HG02759 (cell line): ENCODE results near the gene MGLL.
"Not testable (repeated sequence)": the region's sequence is repeated elsewhere in the genome, so short reads cannot be mapped to it uniquely, and the experiment has no call there.

Experiments used
- ATAC-seq: cut with Tn5 transposase; IDR thresholded peaks from one replicate; pipeline ENCODE4 v1.9.1; 2021; ENCODE audit warnings: mild to moderate bottlenecking, moderate library complexity; ENCODE audit not compliant: unreplicated experiment

MGLL gene

DNA sequence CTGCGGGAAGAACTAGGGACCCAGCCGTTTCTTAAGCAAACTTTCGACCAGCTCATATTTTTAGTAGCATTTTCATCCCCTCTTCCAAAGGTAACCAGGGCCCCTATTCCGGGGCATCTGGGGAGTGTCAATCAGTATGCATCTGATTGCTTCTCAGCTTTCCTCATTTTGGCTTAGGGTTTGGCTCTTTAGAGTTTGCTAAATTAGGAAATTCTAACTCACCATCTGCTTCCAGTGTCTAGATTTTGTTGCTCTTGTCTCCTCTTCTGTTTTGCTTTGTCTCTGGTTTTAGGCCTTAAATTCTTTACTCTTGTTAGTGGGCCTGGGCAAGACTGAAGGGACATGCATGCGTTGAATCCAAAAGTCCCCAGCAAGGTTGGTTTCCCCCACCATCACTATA lies 159.2 kb downstream of the MGLL start:
- ATAC-seq: no peak

DNA sequence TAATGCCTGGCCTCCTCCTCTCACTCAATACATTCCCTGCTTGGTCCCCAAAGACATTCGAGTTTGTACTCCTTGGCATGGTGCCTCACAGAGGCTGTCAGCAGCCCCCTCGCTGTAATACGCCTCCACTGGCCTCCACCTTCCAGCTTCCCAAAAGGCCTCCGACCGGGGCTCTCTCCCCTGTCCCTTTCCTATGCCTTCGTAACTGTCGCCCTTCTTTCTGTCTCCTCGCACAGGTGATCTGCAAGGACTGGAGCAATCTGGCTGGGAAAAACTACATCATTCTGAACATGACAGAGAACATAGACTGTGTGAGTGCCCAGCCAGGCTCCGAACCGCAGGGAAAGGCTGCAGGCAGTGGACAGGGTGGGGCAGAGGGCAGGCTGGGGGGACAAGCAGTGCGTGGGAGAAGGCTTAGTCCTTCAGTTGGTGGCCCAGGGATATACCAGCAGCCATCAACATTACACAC lies 160.3 kb downstream of the MGLL start:
- no peak for ATAC-seq

DNA sequence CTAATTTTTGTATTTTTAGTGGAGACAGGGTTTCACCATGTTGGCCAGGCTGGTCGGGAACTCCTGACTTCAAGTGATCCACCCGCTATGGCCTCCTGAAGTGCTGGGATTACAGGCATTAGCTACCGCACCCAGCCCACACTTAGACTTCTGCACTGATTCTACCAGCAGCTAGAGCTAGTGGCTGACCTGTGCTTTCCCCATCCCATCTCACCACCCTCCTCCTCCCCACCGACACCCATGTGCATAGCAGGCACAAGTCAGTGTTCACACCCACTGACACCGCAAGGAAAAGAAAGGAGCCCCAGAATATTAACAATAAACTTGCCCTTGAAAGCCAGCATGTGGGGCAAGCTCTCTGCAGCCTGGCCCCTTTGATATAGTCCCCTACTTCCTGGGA lies 160.7 kb downstream of the MGLL start:
- no peak for ATAC-seq

- ATAC-seq: no peak
Measured at GRCh38 chr3:127660621-127661251, 161.6 kb downstream of the MGLL start.

GRCh38 chr3:127658234-127658633 lies 164.1 kb downstream of the MGLL start:
- no peak for ATAC-seq

GRCh38 chr3:127656906-127657305 lies 165.4 kb downstream of the MGLL start:
- no peak for ATAC-seq

DNA sequence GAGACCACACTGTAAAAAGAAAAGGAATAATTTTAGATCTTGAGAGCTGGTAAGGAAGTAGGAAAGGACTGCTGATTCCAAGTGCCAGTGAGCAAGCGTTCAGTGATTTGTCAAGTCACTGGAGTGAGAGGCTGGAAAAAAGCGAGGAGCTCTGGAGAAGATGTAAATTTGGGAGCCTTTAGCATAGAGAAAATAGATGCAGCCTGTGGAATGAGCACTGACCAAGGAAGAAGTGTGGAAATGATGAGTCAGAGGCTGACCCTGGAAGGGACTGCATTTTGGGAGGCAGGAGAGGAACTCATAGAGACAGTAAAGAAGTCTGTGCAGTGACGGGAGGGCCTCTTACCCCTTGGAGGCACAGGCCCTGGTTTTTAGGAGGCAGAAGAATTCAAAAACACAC lies 166.7 kb downstream of the MGLL start:
- ATAC-seq: no peak

GRCh38 chr3:127654993-127655392 lies 167.3 kb downstream of the MGLL start:
- ATAC-seq: not testable (repeated sequence)

DNA sequence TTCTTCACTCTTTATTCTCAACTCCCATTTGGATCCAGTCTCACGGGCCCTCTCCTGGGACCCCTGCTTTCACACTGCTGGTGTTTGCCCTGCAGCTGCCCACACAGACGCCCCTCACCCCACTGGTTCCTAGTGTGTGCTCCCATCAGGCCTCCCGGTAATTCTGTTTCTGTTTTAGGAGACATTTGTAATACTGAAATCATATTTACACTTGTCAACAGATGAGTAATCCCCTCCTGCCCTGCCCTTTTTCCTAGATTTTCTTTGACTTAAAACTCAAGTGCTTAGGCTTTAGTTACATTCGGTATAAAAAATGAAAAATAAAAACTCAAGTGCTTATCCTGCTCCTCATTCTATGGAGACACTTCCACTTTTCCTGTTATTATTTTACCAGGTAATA lies 167.9 kb downstream of the MGLL start:
- no peak for ATAC-seq

GRCh38 chr3:127652246-127652995 lies 169.9 kb downstream of the MGLL start:
- ATAC-seq: no peak

GRCh38 chr3:127651516-127652172 lies 170.7 kb downstream of the MGLL start:
- no peak for ATAC-seq

- no peak for ATAC-seq
Measured at GRCh38 chr3:127650236-127650635, 172.1 kb downstream of the MGLL start.

- no peak for ATAC-seq
Measured at GRCh38 chr3:127647845-127648204, 174.5 kb downstream of the MGLL start.

DNA sequence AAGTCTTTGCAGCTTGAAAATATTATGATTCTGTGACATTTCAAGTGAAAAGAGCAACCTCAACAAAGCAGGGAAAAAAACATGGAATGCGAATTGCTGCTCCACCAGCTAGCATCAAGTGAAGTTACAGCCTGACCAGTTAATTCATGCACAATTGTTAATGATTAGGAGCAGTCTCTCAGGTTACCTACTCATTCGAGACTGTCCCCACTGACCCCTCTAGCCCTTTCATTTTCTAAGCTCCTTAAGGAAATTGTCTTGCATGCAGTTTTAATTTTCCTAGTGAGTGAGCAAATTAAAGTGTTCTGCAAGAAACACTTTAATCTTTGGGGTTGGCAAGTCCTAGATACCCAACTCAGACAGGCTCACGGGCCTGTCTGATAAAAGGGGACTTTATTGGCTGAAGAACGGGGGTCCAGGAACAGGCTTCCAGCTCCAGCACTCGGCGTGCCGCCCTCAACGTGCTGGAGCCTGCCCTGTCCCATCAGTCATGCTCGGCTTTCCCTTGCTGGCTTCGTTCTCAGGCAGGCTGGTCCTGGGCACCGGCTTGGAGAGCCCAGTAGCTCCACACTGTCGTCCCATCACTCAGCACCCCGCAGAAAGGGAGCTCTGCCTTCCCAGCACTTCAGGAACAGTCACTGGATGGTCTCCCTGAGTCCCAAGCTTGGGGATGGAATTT lies 175.0 kb downstream of the MGLL start:
- ATAC-seq: no peak

GRCh38 chr3:127646501-127647046 lies 175.7 kb downstream of the MGLL start:
- ATAC-seq: no peak

GRCh38 chr3:127645371-127646015 lies 176.8 kb downstream of the MGLL start:
- no peak for ATAC-seq

DNA sequence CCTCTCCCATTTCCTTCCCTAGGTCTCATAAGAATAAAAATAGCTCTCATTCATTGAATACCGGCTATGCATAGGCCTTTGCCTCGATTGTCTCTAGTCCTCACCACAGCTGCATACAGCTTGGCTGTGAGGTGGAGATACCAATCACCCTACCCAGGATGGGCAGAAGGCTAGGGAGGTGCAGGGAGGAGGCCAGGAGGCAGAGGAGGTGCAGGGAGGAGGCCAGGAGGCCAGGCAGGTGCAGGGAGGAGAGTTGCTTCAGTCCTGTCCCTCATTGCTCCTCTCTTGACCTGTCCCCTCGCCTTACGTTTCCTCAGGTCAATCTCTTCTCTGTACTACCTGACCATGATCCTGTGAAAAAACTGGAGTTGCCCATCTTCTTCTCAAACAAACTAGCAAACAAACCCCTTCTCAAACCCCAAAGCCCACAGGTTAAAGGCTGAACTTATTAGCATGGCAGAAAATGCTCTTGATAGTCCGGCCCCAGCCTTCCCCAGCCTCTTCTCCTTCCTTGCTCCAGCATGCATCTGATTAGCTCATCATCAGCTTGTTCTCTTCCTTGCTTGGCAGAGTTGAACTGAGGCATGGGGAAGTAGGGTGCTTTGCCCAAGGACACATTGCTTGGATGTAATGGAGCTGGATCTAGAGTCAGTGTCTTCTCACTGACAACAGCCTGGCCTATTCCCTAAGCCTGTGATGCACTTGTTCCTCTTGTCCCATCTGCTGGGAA lies 177.5 kb downstream of the MGLL start:
- no peak for ATAC-seq

- ATAC-seq: no peak
Measured at GRCh38 chr3:127640042-127640355, 182.3 kb downstream of the MGLL start.

DNA sequence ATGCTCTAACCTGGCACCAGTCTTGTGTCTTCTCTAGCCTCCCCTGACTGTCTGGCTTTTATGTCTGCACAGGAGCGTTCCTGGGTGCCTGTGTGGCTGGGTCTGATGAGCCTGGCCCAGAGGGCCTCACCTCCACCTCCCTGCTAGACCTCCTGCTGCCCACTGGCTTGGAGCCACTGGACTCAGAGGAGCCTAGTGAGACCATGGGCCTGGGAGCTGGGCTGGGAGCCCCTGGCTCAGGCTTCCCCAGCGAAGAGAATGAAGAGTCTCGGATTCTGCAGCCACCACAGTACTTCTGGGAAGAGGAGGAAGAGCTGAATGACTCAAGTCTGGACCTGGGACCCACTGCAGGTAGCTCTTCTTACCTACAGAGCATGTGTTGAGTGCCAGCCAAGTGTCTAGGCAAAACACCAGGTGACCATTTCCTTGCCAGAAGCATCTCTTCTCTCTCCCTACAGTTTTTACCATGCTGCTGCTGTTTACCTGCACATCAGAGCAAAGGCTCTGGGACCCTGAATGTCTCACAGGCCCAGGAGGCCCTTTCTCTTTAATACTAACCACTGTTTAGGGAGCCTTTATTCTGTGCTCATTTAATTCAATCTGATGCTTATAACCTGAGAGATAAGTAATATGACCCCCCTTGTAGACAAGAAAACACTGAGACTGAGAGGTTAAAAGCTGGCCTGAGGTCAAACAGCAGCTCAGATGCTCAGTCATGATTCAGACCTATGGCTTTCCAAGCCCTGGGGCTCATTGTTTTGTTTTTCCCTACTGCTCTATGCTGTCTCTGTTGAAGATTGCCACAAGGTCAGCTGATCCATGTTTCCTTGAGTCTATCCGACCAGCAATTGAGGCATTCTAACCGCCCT lies 182.9 kb downstream of the MGLL start:
- no peak for ATAC-seq
